GM19467 (cell line): ENCODE measurements around the gene UNK.
"Not testable (repeated sequence)": the region's sequence is repeated elsewhere in the genome, so short reads cannot be mapped to it uniquely, and the experiment has no call there.

Source experiments
- ATAC-seq: cut with Tn5 transposase; IDR thresholded peaks from one replicate; pipeline ENCODE4 v1.9.1; 2021; ENCODE audit warnings: mild to moderate bottlenecking, moderate library complexity; ENCODE audit not compliant: unreplicated experiment

The UNK gene

DNA sequence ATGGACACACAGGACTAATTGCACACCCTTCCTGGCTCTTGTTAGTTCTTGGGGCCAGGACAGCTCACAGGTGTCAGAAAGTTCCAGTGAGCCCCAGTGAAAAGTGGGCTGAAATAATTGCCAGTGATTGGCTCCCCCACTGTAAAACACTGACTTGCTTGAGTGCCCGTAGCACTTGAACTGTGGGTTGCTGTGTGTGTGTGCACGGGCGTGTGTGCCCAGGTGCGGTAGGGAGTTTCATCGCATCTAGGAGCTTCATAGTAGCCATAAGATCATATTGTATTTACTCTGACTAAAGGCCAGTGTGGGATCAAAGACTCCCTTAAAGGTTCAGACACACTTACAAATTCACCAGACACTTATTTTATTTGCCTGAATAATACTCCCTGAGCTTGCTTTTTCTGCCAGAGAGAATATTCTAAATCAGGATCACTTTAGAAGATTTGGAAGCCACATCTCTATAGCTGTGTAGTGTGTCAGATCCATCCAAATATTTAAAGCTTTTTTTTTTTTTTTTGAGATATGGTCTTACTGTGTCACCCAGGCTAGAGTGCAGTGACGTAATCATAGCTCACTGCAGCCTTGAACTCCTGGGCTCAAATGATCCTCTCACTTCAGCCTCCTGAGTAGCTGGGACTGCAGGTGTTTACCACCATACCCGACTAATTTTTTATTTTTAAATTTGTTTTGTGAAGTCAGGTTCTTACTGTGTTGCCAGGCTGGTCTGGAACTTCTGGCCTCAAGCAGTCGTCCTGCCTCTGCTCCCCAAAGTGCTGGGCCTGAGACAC is 11.4 kb downstream of the UNK start:
- no peak for ATAC-seq

DNA sequence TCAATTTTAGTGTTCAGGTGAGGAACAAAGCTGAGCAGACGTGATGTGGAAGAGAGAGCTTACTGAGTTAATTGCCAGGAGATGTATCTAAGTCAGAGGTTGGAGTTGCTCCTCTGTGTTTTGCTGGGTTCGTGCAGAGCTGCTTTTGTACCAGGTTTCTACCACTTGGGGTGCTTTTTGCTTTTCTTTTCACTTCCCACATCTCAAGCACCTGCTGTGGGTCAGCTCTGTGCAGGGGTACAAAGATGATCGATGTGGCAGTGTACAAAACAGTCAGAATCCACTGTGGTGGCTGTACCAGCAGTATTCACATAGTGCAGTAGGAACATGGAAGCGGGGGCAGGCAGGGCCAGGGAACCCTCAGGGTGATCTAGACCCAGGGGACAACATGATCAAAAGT is 14.8 kb downstream of the UNK start:
- ATAC-seq: no peak

DNA sequence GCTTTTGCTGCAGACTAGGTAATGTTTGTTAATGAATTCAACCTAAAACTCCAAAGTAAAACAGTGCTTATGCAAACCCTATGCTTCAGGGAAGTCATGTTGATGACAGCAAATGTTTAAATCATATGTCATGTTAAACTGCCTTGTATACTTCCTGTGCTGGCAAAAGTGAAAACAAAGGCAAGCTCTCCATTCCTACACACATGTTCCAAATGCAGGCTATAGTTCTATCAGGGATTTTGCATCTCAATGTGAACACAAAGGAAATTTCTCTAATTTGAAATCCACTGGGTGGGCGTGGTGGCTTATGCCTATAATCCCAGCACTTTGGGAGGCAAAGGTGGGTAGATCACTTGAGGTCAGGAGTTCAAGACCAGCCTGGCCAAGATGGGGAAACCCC is 19.3 kb downstream of the UNK start:
- ATAC-seq: no peak

DNA sequence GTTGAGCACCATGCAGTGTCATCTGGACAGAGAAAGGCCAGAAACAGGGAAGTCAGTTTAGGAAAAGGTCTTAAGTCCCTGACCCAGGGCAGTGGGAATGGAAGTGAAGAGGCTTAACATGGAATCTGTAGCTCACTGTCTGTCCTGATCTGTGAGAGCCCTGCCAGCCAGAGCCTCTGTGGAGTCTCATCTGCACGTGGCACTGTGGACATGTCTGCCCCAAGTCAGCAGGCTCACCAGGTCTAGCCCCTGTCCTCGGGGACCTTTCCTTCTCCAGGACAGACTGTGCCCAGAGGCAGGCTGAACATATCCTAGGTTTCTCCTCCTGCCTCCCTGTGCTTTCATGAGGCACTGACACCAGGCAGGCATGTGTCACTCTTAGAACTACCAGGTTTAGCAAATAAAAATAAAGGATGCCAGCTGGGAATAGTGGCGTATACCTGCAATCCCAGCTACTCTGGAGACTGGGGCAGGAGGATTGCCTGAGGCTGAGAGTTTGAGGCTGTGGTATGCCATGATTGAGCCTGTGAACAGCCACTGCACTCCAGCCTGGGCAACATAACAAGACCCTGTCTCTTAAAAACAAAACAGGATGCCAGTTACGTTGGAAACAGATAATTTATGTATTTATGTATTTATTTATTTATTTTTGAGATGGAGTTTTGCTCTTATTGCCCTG is 22.4 kb downstream of the UNK start:
- ATAC-seq: no peak

DNA sequence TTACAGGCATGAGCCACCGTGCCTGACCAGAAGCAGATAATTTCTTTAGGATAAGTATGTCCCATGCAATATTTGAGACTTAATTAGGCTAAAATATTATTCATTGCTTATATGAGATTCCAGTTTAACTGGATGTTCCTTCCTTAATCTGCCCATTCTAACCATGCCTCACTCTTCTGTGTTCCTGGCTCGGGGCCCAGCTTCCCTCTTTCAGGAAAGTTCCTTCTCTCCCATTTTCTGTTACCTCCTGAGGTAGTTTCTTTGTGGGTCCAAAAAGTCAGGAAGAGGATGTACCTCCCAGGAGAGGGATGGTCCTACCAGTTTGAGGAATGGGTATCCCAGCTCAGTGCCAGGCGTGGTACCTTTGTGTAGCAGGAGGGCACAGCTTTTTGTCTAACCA is 23.3 kb downstream of the UNK start:
- no peak for ATAC-seq

DNA sequence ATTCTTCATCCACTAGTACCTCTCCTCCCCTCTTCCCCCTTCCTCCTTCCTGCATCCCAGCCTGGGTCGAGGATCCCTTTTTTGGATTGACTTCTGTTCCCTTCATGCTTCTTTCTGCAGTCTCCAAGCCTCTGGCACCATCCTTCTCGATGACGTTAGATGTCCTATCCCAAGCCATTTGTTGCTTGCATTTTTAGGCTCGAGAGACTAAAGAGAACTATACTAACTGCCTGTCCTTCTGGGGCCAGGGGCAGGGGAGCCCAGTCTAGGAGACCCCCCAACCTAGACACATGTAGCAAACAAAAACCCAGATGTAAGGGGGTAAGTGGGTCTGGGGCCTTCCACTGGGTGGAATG is 23.9 kb downstream of the UNK start:
- ATAC-seq: no peak

DNA sequence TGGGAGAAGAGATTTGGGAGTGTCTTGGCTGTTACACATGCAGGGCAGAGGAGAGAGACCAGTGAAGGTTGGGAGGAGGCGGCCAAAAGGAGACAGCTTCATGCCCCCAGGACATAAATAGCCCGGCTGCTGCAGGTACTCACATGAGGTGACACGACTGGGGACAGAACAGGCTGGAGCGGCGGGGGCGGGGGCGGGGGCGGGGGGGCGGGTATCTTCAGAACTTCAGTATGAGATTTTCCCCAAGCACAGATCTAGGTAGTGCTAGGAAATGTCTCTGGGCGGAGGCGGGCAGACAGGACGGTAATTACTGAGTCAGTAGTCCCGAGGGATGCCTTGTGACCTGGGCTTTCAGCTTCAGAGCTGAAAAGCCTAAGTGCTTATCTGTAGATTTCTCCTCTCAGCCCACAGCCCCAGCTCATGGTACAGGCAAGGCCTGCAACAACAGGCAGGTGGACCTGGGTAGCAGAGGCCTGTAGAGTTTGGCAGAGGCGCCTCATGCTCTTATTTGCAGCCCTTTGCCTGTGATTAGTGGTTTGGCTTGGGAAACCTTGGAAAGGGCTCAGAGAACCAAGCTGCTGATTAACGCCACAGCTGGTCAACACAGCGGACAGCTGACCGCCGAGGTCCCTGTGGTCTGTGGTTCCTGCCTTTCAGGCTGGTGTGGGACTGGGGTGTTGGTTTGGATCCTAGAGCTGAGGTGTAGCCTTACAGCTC is 24.5 kb downstream of the UNK start:
- ATAC-seq: no peak

DNA sequence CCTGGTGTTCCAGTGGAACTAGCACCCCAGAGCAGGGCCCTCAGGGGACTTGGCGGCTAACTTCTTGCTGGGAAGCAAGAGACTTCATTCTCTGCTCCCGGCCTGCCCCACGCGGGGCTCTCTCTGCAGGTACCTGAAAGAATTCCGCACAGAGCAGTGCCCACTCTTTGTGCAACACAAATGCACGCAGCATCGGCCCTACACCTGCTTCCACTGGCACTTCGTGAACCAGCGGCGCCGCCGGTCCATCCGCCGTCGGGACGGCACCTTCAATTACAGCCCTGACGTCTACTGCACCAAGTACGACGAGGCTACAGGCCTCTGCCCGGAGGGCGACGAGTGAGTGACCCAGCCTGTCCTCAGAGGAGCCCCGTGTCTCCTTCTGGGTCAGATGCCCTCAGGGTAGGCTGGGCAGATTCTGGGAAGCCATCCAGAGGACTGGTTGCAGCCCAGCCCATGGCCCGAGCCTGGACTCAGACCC is 25.1 kb downstream of the UNK start:
- no peak for ATAC-seq

DNA sequence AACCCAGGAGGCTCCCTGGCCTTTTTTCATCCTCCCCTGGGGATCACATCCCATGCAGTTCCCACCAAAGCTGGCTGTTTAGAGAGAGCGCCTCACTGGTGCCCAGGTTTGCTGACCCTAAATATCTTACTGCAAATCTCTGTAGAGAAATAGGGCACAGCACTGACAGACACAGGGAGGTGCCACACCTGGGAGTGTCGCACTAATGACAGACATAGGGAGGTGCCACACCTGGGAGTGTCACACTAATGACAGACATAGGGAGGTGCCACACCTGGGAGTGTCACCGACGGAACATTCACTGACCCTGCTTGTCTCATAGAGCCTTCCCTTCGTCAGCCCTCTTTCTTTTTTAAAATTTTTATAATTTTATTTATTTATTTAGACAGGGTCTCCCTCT is 25.6 kb downstream of the UNK start:
- ATAC-seq: no peak

DNA sequence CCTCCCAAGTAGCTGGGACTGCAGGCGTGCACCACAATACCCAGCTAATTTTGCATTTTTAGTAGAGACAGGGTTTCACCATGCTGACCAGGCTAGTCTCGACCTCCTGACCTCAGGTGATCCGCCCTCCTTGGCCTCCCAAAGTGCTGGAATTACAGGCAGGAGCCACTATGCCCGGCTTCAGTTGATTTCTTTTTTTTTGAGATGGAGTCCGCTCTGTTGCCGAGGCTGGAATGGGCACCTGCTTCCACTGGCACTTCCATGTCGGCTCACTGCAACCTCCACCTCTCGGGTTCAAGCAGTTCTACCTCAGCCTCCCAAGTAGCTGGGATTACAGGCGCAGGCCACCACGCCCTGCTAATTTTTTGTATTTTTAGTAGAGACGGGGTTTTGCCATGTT is 26.1 kb downstream of the UNK start:
- not testable (repeated sequence) for ATAC-seq

DNA sequence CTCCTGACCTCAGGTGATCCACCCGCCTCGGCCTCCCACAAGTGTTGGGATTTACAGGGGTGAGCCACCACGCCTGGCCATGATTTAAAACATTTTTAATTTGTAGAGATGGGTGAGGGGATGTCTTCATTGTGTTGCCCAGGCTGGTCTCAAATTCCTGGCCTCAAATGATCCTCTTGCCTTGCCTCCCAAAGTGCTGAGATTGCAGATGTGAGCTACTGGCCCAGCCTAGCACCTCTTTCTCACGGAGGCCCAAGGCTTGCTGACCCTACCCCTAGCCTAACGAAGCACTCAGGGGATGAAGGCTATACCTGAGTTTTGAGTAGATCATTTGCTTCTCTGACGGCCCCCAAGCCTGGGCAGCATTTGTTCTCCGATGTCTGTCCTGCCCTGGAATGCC is 26.6 kb downstream of the UNK start:
- ATAC-seq: no peak

DNA sequence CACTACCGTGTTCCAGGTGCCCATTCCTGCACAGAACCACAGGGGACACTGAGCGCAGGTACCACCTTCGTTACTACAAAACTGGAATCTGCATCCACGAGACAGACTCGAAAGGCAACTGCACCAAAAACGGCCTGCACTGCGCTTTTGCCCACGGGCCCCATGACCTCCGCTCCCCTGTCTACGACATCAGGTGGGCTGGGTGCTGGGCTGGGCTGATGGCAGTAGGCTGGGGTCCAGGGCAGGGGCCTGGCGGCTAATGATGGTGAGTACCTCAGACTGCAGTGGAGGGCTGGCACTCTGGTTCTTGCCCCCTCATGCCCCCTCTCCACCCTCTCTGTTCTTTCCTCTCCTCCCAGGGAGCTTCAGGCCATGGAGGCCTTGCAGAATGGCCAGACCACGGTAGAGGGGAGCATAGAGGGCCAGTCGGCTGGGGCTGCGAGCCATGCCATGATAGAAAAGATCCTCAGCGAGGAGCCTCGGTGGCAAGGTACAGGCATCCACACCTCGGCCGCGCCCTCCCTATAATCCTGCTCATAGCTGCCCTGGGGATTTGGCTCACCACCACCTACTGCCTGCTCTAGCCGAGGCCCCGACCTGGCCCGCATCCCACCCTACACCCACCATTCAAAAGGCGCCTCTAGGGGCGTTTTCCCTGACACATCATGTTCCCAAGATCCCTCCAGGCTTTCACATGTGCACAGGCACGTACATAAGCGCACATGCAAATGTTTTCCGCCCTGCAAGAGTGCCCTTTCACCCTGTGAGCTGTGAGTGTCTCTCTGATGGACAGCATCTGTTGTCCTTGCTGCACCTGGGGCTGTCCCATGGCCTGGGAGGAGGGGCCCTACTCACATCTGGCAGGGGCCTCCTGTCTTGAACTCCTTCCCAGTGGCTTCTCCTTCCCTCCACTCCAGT is 27.7 kb downstream of the UNK start:
- ATAC-seq: no peak

DNA sequence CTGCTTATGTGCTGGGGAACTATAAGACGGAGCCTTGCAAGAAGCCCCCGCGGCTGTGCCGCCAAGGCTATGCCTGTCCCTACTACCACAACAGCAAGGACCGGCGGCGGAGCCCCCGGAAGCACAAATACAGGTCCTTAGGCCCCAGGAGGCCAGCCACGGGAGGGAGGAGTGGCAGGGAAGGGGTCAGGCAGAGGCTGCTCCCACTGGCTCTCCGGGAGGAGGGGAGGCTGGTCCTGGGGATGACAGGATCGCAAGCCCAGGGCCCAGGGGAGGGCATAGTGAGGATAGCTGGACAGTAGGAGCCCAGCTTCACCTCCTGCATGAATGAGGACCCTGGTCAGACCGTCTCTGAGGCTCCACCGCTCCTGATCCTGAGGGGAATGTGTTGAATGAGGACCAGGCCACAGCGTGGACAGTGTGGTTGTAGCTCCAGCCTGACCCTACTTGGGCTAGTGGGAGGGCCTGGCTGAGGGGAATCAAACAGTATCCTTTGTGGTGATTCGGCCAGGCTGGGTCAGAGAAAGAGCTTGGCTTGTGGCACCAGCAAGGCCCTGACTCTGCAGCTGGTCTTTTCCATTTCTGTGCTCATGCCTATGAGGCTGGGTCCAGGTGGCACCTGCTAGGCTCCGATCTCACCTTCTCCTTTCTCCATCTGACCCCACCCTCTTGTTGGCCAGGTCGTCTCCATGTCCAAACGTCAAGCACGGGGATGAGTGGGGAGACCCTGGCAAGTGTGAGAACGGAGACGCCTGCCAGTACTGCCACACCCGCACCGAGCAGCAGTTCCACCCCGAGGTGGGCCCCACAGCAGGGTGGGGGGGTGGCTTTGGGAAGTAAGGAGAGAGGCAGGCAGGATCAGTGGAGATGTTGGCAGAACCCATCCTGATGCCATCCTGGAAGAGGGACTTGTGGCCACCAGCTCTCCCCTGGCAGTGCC is 28.7 kb downstream of the UNK start:
- no peak for ATAC-seq

DNA sequence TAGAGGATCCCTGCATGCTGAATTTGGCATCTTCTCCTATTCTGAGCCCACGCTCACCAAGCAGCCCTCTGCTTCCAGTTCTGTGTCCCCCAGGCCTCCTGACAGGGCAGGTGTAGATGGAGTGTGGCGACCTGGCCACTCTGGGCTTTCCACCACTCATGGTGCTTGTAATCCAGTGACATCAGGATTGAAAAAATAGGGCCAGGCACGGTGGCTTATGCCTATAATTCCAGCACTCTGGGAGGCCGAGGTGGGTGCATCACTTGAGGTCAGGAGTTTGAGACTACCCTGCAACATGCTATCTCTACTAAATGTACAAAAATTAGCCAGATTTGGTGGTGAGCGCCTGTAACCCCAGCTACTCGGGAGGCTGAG is 29.4 kb downstream of the UNK start:
- ATAC-seq: no peak

DNA sequence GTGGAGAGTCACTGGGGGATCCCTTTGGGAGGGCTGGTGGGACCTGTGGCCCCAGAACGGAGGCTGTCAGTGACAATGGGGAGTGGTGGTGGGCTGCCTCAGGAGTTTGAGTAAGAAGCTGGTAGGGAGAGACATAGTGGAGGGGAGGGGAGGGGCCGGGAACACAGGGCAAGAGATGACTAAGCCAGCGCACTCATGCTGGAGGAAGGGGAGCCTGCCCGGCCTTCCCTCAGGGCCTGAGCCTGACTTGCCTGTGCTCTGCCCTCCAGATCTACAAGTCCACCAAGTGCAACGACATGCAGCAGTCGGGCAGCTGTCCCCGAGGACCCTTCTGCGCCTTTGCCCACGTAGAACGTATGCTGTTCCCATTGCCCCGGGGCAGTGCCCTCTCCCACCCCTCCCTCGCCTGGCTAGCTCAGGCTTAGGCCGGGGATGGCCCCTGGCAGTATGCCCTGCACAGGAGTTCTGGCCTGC is 30.3 kb downstream of the UNK start:
- ATAC-seq: no peak

DNA sequence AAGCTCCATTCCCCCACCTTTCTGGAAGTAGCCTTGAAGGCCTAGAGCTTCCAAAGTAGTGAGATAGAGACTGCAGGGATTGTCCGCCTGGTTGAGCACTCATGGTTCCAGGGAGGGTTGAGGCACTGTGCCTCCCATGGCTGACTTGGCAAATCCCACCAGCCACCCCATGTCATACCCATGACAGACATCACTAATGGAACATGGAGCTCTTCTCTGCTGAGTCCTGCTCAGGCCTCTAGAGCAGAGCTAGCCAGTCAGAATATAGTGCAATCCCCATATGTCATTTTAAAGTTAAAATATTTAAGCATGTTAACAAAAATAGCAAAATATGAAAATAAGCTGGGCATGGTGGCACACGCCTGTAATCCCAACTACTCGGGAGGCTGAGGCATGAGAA is 30.8 kb downstream of the UNK start:
- no peak for ATAC-seq

DNA sequence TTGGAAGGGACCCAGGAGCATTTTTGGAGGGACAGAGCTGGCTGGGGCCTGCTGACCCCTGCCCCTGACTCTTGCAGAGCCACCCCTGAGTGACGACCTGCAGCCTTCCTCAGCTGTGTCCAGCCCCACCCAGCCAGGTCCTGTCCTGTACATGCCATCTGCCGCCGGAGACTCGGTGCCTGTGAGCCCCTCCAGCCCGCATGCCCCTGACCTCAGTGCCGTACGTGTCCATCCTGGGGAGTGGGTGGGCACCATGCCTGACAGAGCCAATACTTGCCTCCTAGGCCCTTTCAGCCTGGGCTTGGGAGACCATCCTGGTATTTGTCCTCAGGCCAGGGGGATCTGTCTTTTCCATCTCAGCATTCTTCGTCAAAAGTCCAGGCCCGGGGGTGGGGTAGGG is 32.1 kb downstream of the UNK start:
- ATAC-seq: no peak

DNA sequence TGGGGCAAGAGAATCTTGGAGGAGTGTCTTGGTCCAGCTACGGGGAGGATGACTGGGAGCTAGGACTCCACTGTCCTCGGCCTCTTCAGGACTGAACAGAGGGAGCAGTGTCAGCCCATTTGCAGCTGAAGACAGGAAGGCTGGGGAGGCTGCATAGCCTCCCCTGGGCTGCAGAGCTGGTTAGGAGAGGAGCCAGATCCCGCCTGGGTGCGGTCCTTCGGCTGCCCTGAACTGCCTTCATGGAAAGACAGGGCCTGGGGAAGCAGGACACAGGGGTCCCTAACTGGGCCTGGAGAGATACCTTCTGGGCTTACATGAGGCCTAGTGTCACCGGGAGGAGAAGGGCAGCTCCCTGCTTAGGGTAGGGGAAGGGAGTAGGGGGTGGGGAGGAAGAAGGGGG is 33.0 kb downstream of the UNK start:
- no peak for ATAC-seq

DNA sequence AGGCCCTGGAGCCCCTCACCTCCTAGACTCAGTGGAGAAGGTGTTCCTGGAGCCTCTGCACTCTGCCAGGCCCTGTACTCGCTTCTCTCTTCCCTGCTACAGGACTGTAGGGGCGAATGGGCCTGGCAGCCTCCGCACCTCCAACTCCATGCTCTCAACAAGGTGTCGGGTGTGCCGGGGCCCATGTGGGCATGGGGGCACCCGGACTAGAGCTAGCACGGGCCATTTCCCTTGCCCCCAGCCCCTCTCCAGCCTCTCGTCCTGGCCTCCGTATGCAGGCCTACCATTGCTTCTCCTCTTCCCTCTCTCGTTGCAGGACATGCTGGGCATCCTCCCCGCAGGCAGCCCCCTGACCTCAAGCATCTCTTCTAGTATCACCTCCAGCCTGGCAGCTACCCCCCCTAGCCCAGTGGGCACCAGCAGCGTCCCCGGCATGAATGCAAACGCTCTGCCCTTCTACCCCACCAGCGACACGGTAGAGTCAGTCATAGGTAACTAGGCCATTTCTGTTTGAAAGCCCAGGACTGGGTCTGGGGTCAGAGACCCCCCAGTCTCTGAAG is 33.8 kb downstream of the UNK start:
- ATAC-seq: no peak
